HG03342 (cell line): ENCODE measurements around the gene CATSPER4.

ENCODE experiments used
- ATAC-seq: cut with Tn5 transposase; IDR thresholded peaks from one replicate; pipeline ENCODE4 v1.9.1; 2021; ENCODE audit warnings: mild to moderate bottlenecking, moderate library complexity; ENCODE audit not compliant: unreplicated experiment

CATSPER4 gene

GRCh38 chr1:26164036-26164860 is 26.2 kb upstream of the CATSPER4 start:
- no peak for ATAC-seq

- ATAC-seq: no peak
Measured at GRCh38 chr1:26164861-26165842, 25.2 kb upstream of the CATSPER4 start.

- no peak for ATAC-seq
Measured at GRCh38 chr1:26166719-26167281, 23.6 kb upstream of the CATSPER4 start.

GRCh38 chr1:26168410-26169197 is 21.8 kb upstream of the CATSPER4 start, which contains the start of gene C1orf232:
Gene C1orf232 (minus strand): TSS chr1:26168963. CDS start chr1:26168499, 464 bp downstream.
- ATAC-seq: no peak

DNA sequence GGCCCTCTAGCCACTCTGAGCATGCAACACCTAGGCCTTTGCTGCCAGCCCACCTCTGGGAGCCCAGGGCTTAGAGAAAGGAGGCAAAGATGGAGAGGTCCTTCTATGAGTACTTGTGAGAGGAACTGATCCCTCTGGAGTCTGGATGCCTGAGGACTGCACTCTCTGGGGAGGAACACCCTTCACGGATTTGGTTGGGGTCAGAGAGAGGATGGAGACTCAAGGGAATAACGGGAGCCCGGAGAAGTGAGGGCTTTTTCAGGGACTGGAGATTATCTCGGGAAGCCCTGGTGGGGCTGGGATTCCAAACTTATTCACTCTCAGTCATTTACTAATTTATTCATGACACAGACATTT is 21.2 kb upstream of the CATSPER4 start:
- ATAC-seq: no peak

DNA sequence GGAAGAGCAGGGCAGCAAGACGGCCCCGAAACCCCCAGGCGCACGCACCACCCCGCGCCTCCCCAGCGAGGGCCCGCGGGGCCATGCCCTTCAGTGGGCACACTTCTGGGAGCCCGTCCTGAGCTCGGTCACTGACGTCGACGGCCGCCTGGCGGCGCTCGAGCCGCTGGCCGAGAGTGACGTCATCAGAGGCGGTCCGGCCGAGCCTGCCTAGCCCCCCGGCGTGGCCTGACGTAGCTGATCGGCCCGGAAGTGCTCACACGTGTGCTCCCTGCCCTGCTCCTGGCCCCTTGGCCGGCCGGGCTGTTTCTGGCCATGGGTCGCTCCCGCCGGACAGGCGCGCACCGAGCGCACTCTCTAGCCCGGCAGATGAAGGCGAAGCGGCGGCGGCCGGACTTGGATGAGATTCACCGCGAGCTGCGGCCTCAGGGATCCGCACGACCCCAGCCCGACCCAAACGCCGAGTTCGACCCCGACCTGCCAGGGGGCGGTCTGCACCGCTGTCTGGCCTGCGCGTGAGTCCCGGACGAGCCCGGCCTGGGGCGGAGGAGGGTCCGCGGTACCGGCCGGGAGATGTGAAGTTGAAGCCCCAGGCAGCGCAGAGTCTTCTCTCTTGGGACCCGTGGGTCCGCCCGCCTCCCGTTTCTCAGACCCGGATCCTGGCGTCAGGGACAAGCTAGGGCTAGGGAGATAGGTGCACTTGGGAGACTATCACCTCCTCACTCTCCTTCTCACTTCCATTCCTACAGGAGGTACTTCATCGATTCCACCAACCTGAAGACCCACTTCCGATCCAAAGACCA is 20.5 kb upstream of the CATSPER4 start, which contains the start of gene ZNF593:
Gene ZNF593 (plus strand): TSS at position 240 of the 803 bp plus-strand sequence. CDS start 76 bp downstream, at position 316.
- peak; percentile 90 for ATAC-seq

- ATAC-seq: no peak
Measured at GRCh38 chr1:26170472-26170821, 20.0 kb upstream of the CATSPER4 start.

GRCh38 chr1:26171084-26172072 is 19.0 kb upstream of the CATSPER4 start, which contains the start of gene ZNF593OS:
Gene ZNF593OS (minus strand): TSS chr1:26171832. CDS start chr1:26171661, 171 bp downstream.
- ATAC-seq: no peak

DNA sequence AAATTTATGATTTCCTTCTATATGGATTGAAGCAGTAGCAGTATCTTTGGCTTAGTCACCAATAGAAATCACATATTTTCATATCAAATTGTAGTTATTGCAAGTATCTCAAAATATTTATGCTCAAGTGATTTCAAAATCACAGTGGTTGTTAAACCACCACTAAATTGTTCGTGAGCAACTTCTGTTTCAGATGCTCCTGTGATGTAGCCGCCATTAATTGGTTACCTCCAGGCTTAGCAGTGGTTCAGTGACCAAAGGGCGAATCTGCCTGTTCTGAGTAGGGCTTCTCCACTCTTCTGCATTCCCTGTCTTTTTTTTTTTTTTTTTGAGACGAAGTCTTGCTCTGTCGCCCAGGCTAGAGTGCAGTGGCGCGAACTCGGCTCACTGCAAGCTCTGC is 15.1 kb upstream of the CATSPER4 start:
- no peak for ATAC-seq

DNA sequence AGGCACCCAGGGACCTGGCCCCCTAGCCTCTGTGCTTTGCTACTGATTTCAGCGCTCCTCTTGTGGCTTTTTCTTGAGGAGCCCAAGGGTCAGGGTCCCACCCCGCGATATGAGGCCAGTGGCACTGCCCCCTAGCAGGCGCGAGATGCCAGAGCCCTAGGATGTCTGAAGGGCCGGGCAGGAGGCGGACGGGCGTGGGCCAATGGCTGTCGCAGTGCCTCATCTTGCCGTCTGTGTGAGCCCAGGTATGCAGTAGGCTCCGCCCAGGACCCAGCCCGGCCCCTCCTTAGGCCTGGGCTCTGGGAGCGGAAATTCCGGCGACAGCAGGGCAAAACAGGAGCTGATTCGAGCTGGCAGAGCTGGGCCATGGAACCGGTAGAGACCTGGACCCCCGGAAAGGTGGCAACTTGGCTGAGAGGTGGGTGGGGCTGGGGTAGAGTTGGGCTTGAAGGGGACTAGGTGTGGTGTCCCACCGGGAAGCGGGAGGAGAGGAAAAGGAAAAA is 13.2 kb upstream of the CATSPER4 start, which contains the start of gene CNKSR1:
Gene CNKSR1 (plus strand): TSS at position 310 of the 503 bp plus-strand sequence. CDS start 57 bp downstream, at position 367.
- no peak for ATAC-seq

DNA sequence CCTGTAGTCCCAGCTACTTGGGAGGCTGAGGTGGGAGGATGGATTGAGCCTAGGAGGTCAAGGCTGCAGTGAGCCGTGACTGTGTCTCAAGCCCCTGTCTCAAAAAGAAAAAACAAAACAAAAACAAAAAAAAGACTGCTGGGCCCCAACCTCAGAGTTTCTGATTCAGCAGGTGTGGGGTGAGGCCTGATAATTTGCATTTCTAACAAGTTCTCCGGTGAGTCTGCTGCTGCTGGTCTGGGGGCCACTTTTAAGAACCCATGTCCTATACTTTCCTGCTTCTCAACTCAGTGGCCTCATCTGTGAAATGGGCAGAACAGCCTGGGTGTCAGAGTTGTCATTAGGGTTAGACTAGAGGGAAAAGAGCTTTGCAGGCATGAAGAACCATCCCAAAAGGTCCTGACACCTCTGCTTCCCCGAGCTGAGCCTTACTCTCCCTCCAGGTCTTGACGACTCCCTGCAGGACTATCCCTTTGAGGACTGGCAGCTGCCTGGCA is 10.3 kb upstream of the CATSPER4 start:
- ATAC-seq: no peak

DNA sequence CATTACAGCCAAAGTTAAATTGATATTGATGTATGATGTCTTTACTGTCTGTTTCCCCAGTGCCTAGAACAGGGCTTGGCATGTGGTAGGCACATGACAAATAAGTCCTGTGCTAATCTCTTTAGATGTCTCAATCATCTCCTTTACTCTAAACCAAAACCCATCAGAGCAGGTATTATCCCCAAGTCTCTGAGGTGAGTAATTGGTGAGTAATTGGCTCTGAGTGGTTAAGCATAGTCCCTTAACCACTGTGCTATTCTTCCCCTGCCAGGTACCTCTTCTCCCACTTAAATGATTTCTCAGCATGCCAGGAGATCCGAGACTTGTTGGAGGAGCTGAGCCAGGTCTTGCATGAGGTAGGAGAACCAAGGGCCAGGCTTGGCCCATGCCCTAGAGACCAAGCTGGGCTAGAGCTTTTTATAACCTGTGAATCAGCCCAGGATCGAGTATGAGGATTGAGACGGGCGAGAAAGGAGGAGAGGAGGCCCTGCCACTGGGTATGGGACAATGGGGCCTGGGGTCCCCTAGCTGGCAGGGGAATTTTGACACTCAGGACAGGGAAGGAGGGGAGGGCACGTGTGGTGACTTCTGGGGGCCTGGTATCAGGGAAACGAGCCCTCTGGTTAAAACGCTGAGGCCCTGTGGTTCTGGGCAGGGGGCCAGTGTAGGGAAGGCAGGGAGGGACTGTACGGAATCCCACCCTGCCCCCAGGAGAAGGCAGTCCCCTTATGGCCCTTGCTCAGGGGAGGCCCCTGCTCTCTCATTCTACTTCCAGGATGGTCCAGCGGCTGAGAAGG is 8.6 kb upstream of the CATSPER4 start:
- ATAC-seq: no peak

DNA sequence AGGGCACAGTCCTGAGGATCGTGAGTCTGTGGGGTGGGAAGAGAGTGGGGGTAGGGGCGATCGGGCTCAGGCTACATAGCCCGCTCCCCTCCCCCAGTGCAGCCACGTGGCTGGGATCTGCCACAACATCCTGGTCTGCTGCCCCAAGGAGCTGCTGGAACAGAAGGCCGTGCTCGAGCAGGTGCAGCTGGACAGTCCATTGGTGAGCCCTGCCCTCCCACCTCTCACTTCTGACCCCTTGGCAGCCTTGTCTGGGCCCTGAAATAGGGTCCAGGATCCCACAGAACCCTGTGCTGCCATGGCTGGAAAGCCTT is 8.1 kb upstream of the CATSPER4 start:
- no peak for ATAC-seq

GRCh38 chr1:26184086-26184485 is 6.3 kb upstream of the CATSPER4 start:
- no peak for ATAC-seq

DNA sequence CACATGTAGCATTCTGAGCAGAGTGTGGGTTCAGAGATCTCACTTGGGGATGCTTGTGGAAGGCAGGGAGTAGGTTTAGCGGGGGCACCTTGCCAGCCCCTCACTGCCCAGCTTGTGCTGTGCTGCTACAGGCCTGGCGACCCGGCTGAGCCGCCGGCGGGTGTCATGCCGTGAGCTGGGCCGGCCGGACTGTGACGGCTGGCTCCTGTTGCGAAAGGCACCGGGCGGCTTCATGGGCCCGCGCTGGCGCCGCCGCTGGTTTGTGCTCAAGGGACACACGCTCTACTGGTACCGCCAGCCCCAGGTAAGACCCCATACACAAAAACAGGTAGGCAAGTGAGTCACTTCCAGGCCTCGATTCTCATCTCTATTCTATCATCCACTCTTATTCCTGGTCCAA is 5.5 kb upstream of the CATSPER4 start:
- ATAC-seq: no peak

DNA sequence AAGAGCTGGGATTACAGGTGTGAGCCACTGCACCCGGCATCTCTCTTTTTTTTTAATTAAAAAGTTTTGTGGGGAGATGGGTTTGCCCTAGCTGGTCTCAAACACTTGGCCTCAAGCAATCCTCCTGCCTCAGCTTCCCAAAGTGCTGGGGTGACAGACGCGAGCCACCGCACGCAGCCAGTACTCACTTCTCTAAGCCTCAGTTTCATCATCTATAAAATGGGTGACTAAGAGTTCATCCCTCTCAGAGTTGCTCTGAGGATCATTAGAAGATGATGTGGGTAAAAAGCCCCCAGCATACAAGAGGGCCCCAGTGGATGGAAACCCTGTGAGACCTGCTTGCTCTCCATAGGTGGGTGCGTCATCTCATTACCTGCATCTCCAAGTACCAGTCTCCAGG is 2.5 kb upstream of the CATSPER4 start:
- ATAC-seq: no peak

GRCh38 chr1:26188477-26188876 is 1.9 kb upstream of the CATSPER4 start:
- no peak for ATAC-seq
